ENCODE results near the gene PKDCC.
"Not testable (repeated sequence)": the region's sequence is repeated elsewhere in the genome, so short reads cannot be mapped to it uniquely, and the experiment has no call there.

PKDCC gene

GRCh38 chr2:42050703-42051542 lies 3.1 kb downstream of the PKDCC start:
- no peak for DNase-seq

DNA sequence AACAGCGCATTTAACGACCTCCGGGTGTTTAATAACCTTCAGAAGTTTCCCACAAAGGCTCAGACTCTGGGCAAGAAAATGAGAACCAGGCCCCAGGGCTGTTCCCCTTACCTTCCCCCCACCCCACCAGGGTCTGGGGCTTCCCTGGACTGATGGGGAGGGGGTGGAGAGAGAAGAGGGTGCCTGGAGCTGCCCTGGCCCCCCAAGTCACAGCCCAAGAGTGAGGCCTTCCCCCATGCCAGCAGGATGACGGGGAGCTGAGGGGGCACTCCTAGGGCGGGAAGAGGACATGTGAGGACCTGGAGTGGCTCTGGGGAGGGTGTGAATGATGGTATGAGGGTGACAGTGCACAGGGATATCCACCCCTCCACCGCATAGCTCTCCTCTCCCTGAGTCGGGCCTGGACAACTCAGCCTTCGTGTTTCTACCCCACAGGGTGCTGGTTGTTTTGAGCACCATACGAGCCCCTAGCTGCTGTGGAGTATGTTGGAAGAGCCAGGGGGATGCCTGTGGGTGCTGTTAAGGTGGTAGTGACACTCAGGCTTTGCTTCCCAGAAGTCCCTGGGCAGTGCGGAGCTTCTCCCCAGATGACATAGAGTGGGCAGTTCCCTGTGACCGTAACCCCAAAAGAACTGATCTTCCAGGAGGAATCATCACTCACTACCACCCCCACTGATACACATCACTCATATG lies 3.9 kb downstream of the PKDCC start:
- DNase-seq, result no peak

- DNase-seq, result no peak
Observed at GRCh38 chr2:42052702-42053481, 5.1 kb downstream of the PKDCC start.

DNA sequence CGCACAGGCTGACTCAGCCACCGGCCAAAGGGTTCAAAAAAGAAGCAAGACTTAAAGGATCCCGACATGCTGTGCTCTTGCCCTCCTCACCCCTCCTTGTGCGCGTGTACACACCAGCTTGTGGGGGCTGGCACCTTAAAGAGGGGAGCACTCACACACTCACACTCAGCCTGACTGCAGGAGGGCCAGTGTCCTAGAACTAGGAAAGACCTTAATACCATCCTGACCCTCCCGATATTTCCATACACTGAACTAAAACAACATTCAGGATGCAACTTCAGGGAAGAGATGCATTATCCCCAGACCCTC lies 5.6 kb downstream of the PKDCC start:
- no peak for DNase-seq

DNA sequence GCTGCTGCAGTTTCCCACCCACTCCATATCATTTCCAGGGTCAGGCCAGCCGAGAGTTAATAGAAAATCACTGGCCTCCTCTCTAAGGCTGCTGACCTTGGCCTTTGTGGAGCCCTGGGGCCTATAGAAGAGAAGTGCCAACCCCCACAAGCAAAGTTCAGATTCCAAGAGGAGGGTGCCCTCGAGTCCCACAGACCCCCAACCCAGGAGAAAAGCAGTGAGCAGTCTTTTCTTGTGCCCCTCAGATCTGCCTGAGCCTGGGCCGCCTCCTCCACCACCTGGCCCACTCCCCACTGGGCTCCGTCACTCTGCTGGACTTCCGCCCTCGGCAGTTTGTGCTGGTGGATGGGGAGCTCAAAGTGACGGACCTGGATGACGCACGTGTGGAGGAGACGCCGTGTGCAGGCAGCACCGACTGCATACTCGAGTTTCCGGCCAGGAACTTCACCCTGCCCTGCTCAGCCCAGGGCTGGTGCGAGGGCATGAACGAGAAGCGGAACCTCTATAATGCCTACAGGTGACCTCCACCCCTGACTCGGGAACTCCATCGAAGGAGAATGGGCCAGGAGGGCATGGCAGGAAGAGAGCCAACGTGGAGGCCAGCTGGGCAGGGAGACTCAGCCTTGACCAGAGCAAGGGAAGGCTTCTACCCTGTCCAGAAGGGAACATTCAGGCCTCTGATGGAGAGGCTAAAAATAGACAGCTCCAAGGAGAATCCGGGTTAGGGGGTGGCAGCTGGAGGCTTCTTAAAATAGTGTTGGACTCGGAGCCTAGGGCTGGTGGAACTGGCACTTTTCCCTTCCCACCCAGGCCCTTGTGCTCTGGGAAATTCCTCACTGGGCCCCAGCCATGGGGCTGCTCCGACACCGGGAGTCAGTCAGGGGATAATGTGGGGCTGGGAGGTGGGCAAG lies 6.2 kb downstream of the PKDCC start:
- DNase-seq, result no peak

GRCh38 chr2:42054714-42055430 lies 7.1 kb downstream of the PKDCC start:
- no peak for DNase-seq

GRCh38 chr2:42055573-42056514 lies 8.0 kb downstream of the PKDCC start:
- DNase-seq, result no peak

DNA sequence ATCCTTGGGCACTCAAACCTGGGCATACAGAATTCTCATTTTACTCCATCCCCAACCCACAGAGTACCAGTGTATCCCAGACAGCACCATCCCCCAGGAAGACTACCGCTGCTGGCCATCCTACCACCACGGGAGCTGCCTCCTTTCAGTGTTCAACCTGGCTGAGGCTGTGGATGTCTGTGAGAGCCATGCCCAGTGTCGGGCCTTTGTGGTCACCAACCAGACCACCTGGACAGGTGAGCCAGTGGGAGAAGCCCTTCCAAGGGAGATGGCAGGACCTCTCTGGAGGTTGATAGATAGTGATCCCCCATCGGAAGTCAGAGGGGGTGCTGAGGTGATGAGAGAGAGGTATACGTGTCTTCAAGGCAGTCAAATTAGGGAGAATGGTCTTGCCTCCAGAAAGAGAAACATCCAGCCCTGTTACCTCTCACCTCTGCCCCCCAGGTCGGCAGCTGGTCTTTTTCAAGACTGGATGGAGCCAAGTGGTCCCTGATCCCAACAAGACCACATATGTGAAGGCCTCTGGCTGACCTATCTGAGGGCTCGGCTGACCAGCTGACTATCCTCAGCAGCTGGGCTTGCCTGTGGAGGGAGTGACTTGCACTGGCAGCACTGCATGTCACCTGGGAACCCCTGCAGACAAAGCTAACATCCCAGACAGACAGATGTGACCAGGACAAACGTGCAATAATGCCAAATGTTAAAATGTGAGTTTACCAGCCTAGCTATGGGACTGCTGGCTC lies 9.5 kb downstream of the PKDCC start:
- DNase-seq, result no peak

- no peak for DNase-seq
Observed at GRCh38 chr2:42057902-42058450, 10.2 kb downstream of the PKDCC start.

DNA sequence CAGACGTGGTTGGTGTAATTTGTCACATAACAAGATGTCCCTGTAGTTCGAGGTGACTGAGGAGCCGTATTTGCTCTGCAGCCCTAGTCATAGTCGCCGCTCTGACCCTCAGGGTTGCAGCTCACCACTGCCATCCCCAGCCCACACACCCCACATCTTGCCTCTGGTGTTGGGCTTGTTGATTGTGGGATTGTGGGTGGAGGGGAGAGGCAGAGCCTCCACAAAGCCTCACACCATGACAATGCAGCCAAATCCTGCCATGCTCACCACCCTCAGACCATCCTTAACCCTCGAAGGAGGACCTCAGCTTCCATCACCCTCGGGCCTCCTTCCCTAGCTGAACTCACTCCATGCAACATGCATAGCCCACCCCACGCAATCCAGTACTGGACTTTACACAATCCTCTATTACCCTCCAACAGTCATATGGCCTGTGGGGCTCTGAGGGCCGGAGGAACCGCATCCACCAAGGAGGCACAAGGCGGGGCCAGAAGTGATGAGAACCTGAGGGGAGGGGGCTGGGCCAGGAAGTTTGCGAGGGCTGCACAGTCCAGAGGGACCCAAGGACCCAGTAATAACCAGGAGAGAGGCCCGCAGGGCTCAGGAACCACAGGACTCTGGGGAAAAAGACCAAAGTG lies 11.6 kb downstream of the PKDCC start:
- DNase-seq, result no peak

GRCh38 chr2:42060028-42060427 lies 12.2 kb downstream of the PKDCC start:
- no peak for DNase-seq

DNA sequence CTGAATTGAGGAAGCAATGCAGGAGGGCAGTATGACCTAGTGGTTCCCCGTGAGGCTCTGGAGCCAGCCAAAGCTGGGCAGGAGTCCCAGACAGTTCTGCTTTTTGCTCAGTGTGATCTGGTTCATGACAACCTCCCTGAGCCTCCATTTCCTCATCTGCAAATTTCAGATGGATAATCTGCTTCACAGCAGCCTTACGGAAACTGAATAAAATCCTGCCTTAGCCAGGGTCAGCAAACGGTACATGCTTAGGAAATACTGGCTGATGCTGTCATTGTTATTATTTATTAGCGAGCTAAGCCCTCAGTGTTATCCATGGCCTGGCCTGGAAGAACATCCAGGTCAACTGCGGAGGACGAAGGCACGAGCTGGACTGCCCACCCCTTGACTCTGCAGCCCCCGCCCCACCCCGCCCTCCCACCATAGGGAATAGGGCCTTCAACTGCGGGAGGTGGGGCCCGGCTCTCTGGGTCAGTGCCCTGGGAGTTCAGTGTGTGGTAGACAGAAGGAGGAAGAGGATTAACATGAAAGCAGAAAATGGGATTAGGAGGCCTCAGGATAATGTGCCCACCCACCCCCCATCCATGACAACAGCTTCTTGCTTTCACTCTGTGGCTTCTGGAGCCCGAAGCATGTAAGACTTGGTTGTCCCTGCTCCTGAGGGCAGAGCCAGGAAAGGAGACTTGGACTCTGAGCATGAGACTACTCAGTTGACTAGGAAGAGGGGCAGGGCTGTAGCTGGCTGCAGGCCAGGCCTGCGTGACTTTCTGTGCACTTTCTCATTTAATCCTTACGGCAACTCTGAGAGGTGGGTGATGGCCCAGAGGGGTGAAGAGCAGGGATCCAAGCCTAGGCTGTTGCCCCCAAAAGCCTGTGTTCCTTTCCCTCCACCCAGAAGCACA lies 13.1 kb downstream of the PKDCC start:
- DNase-seq, result no peak

DNA sequence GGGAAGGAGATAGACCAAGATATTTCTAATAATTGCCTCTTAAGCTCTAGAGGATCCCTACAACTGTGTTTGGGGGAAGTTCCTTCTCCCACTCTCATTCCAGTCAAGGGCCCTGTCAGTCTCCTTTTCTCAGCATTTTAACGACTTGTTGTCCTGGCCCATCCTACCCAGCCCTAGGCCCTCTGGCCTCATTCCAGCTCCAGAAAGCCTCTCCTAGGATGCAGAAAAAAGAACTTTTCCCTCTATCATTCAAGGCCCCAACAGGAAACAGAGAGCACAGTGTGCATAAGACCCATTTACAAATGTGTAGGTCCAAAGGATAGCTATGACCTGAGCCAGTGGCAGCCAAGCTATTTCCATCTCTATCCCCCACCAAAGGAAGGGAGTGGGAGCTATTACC lies 14.0 kb downstream of the PKDCC start:
- DNase-seq, result no peak

- DNase-seq, result no peak
Observed at GRCh38 chr2:42063431-42064171, 15.8 kb downstream of the PKDCC start.

GRCh38 chr2:42064417-42064942 lies 16.7 kb downstream of the PKDCC start:
- no peak for DNase-seq

DNA sequence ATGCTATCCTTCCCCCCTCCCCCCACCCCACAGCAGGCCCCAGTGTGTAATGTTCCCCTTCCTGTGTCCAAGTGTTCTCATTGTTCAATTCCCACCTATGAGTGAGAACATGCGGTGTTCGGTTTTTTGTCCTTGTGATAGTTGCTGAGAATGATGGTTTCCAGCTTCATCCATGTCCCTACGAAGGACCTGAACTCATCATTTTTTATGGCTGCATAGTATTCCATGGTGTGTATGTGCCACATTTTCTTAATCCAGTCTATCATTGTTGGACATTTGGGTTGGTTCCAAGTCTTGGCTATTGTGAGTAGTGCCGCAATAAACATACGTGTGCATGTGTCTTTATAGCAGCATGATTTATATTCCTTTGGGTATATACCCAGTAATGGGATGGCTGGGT lies 17.9 kb downstream of the PKDCC start:
- not testable (repeated sequence) for DNase-seq

- not testable (repeated sequence) for DNase-seq
Observed at GRCh38 chr2:42067001-42067400, 19.2 kb downstream of the PKDCC start.
